Stimulated activated memory B cell treated with anti-CD40 and anti-IgM and Interleukin-4, amounts not matched to agents 10 μg/mL and 1 μg/mL and 100 μg/mL, for 72 hours (primary cell): ENCODE measurements around the gene RTP5.
A peak's percentile ranks its signal among the peaks of the same experiment; 100 is the strongest.

Source experiments
- ATAC-seq: fragments of 150-1000 bp; cut with Tn5 transposase; 2 replicates; pipeline ENCODE4 v1.10.0; 2021
- H3K27ac Mint-ChIP-seq: one replicate; pipeline ENCODE4 v1.8.0; 2022; ENCODE audit warnings: mild to moderate bottlenecking, mixed read lengths
- H3K27me3 Mint-ChIP-seq: one replicate; pipeline ENCODE4 v1.8.0; 2022; ENCODE audit warnings: mixed read lengths
- H3K36me3 Mint-ChIP-seq: one replicate; pipeline ENCODE4 v1.8.0; 2022; ENCODE audit warnings: mixed read lengths
- H3K4me1 Mint-ChIP-seq: one replicate; pipeline ENCODE4 v1.8.0; 2022; ENCODE audit warnings: mixed read lengths
- H3K4me3 Mint-ChIP-seq: one replicate; pipeline ENCODE4 v1.8.0; 2022; ENCODE audit warnings: mild to moderate bottlenecking, moderate library complexity, mixed read lengths
- H3K9me3 Mint-ChIP-seq: one replicate; pipeline ENCODE4 v1.8.0; 2022; ENCODE audit warnings: mixed read lengths

Gene RTP5

DNA sequence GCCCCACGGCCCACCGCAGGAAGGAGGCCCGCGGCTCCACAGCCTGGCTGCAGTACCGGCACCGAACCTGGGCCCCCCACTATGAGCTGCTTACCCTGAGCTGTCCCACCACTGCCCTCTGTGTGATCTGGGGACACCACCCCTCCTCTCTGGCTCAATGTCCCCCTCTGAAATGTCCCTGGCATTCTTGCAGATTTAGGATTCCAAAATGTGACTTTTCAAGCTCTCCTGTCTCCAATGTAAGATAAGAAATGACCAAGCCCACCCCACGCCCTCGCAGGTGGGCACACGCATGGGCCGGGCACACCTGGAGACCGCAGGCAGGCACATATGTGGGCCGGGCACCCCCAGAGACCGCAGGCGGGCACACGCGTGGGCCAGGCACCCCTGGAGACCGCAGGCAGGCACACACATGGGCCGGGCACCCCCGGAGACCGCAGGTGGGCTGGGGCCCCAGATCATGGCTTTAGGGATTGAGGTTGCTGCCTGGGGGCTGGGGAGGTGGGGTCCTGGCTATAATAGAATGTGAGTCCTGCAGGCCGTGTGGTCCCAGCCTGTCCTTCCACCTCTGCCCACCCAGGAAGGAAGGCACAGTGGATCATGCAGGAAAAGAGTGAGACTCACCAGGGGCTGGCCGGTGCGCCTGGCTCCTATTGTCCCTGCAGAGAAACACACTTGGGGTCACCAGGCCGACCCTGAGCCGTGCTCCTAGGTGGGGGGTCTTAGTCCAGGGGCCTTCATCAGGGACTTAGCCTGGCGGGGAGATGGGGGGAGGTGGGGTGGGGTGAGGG is 18.0 kb upstream of the RTP5 start:
- Mint-ChIP-seq H3K9me3 (no peaks in the 10 kb centered on the region), H3K4me3 (no peak overlapping the region), H3K4me1 (peaks cover 10% of the 10 kb centered on the region), H3K27me3 (no peaks in the 10 kb centered on the region), H3K27ac (no peak overlapping the region), H3K36me3 (peaks cover 10% of the 10 kb centered on the region)
- no peak for ATAC-seq

DNA sequence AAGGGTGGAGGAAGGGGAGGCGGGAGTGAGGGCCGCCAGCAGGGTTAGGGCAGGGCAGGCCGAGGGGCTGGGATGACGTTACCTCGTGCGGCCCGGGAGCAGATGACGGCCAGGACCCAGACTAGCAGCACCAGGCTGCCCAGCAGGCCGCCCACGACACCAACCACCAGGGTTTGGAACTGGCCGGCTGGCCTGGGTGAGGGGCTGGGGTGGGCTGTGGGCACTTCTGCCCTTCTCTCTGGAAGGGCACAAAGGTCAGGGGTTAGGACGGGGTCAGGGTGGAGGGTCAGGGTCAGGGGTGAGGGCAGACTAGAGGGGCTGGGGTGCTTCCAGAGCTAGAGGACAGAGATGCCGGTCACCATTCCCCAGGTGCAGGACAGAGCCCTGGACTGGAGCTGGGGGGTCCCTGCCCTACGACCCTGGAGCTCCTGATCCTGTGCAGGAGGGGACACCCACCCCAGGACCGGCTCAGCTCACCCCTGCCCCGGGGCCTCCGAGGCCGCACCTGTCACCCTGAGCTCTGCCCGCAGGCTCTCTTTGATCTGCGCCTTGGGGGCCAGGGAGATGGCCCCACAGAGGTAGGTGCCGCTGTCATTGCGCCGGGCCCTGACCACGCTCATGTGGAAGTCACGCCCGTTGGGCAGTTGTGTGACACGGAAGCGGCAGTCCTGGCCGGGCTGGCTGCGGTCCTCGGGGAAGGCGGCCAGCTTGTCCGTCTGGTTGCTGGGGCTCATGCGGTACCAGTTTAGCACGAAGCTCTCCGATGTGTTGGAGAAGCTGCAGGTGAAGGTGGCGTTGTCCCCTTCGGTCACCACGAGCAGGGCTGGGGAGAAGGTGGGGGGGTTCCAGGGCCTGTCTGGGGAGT is 17.2 kb upstream of the RTP5 start:
- H3K27ac Mint-ChIP-seq = no peak overlapping the region

DNA sequence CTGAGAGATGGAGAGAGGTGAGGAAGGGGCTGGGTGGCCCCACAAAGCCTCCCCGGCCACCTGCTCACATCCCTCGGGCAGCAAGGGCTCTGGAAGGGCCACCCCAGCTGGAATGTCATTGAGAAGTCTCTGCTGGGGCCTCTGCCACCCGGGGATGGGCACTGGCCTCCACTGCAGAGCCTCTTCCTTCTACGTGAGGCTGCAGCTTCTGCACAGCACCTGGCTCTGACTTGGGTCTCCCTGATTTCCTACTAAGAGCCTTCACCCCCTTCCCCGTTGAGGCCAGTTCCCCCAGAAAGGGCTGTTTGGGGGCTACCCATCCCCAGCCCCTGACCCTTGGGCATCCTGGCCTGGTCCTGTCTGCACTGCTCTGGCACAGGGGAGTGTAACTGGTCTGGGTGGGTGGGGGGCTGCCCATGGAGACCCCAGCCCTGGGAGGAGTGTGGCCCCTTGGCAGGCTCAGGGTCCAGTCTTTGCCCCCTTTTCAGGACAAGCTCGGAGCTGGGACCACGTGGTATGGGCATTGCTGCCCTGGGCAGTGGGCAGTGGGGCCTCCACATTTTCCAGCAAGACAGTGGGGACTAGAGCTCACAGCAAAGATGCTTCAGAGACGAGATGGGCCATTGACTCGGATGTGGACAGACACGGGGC is 16.4 kb upstream of the RTP5 start:
- peaks cover 19% of the 10 kb centered on the region for H3K4me1 Mint-ChIP-seq
- H3K9me3 Mint-ChIP-seq = no peaks in the 10 kb centered on the region
- peaks cover 10% of the 10 kb centered on the region for H3K36me3 Mint-ChIP-seq

More for the DNA sequence above, 17.2 kb upstream of the RTP5 start:
- Mint-ChIP-seq H3K27me3 (no peaks in the 10 kb centered on the region), H3K4me3 (no peak overlapping the region), H3K4me1 (peaks cover 15% of the 10 kb centered on the region), H3K36me3 (peaks cover 10% of the 10 kb centered on the region), H3K9me3 (no peaks in the 10 kb centered on the region)
- no peak for ATAC-seq

DNA sequence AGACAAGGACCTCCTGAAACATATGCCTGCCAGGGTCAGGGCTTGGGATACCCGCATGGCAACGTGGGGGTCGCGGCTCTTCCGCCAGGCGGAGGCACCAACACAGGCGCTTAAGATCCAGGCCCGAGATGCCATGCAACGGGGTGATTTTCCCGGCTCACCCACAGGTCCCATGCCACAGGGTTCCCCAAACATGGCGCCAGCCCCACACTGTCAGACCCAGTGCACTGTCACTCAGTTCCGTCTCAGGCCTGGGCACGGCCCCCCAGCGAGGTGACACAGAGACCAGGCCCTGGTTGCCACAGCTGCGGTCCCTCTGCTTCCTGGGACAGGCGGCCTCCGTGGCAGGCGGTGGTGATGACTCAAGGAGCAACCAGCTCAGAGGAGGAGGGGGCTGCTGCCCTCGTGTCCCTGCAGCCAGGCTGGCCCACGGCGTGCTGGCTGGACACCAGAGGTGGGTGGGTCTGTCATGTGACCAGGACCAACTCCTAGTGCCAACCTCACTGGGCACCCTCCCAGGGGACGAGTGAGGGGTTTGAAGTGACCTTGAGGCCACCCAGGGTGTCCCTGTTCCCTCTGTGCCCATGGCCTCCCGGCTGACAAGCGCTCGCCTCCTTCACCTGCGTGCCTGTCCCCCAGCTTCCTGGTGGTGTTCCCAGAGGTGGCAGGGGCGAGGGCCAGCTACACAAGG is 15.7 kb upstream of the RTP5 start:
- Mint-ChIP-seq H3K4me1 (peaks cover 26% of the 10 kb centered on the region), H3K4me3 (no peak overlapping the region), H3K36me3 (peaks cover 10% of the 10 kb centered on the region), H3K9me3 (no peaks in the 10 kb centered on the region), H3K27me3 (no peaks in the 10 kb centered on the region), H3K27ac (no peak overlapping the region)
- ATAC-seq = no peak

More for the DNA sequence above, 16.4 kb upstream of the RTP5 start:
- ATAC-seq = no peak
- no peak overlapping the region for H3K4me3 Mint-ChIP-seq
- H3K27me3 Mint-ChIP-seq = no peaks in the 10 kb centered on the region
- H3K27ac Mint-ChIP-seq = no peak overlapping the region

DNA sequence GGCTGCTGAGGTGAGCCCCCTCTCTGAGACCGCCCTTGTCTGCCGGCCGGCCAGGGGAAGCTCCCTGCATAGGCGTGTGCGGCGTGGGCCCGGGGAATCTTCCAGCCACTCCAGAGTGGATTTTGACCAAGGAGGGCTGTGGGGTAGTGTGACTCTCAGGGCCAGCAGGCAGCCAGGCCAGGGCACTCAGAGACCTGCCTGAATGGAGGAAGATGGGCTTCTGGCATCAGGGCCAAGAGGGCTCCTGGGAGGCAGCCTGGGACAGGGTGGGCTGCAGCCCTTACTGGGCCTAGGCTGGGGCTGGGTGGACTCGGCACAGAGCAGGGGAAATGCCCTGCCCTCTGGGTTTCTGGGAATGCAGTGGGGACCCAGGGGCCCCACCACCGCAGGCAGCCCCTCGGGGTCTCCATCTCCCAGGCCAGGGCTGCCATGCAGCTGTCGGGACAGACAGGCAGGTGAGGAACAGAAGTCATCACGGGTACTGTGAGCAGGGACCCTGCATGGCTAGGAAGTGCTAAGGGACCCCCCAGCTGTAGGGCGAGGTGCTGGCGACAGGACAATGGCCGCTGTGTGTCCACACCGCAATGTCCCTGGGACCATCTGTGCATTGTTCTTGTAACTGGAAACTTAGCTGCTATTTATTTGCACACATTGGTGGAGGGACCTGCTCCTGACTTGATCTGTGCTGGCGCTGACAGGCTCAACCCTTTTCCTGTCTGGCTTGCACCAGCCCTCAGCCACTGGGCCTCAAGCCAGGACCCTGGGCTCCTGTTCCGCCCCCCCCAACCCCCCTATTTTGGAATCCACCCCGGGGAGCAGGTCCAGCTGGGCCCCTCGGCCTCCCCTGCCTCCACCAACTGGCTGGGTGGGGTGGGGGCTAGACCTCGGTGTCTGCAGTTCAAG is 14.9 kb upstream of the RTP5 start:
- ATAC-seq = no peak
- Mint-ChIP-seq H3K27me3 (no peaks in the 10 kb centered on the region), H3K27ac (no peak overlapping the region), H3K36me3 (peaks cover 10% of the 10 kb centered on the region), H3K4me1 (peaks cover 30% of the 10 kb centered on the region), H3K4me3 (no peak overlapping the region), H3K9me3 (no peaks in the 10 kb centered on the region)

DNA sequence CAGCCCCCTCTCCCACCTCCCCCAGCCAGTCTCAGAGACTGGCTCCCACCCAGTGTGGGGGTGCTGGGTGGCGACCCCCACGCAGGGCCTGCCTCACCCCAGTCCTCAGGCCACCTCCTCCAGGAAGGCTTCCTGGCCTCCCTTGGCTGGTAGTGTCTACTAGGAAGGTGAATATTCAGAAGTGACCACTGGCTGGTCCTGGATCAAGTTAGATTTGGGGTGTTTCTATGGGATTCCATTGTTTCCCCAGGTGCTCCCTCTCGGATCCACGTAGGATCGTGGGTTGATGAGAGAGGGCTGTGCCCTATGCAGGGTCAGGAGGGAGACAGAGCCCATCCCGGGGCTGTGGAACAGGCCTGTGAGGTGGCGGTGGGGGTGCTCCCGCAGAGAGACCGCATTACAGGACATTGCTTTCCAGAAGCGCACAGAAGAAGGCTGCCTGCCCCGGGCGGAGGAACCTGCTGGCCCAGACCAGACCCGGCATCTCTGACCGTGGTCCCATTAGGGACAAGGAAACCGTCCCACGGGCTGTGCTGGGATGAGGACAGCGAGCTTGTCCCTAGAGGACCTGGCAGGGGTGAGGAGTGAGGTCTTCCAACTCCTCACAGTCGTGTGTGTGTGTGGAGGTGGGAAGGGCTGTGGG is 14.2 kb upstream of the RTP5 start:
- peaks cover 10% of the 10 kb centered on the region for H3K36me3 Mint-ChIP-seq
- H3K9me3 Mint-ChIP-seq = no peaks in the 10 kb centered on the region
- H3K4me3 Mint-ChIP-seq = no peak overlapping the region
- H3K4me1 Mint-ChIP-seq = peaks cover 37% of the 10 kb centered on the region
- H3K27me3 Mint-ChIP-seq = no peaks in the 10 kb centered on the region
- peak overlapping the region; percentile 57 for H3K27ac Mint-ChIP-seq
- ATAC-seq = no peak

DNA sequence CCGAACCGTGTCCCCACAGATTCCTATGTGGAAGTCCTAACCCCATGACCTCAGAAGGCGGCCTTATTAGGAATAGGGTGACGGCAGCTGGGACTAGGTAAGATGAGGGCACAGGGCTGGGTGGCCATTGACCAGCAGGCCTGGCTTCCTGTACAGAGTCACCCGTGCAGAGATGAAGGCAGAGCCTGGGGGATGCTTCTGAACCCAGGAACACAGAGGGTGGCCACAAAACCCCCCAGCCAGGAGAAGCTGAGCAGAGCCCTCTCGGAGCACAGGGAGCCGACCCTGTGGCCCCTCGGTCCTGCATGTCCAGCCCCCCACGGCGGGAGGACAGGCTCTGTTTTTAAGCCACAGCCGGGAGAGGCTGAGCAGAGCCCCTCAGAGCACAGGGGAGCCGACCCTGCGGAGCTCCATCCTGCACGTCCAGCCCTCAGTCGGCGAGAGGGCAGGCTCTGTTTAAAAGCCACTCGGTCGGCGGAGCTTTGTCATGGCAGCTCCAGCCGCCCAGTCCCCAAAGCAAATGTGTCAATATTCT is 13.6 kb upstream of the RTP5 start:
- peaks cover 10% of the 10 kb centered on the region for H3K36me3 Mint-ChIP-seq
- H3K4me1 Mint-ChIP-seq = peaks cover 43% of the 10 kb centered on the region
- no peaks in the 10 kb centered on the region for H3K27me3 Mint-ChIP-seq
- H3K9me3 Mint-ChIP-seq = no peaks in the 10 kb centered on the region
- no peak overlapping the region for H3K4me3 Mint-ChIP-seq
- ATAC-seq = no peak
- H3K27ac Mint-ChIP-seq = peak overlapping the region; percentile 57

DNA sequence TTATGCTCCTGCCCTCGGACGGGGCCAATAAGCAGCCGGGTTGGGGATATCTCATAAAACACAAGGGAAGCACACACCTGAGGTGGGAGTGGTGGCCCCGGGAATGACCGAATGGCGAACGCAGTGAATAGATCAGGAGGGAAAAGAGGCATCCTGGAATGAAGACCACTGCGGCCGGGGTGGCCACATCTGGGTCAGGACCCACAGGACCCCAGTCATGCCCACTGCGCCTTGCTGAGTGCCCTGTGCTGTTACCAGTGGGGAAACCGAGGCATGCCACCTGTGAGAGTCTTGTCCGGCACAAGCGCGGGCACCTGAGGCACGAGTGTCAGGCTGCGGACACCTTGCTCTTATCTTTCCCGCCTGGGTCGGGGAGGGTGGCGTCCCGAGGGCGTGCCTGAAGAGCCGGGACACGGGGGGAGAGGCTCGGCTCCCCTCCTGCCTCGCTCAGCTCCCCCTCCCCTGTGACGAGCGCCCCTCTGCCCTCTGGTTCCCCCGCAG is 12.4 kb upstream of the RTP5 start:
- peaks cover 8% of the 10 kb centered on the region for H3K36me3 Mint-ChIP-seq

DNA sequence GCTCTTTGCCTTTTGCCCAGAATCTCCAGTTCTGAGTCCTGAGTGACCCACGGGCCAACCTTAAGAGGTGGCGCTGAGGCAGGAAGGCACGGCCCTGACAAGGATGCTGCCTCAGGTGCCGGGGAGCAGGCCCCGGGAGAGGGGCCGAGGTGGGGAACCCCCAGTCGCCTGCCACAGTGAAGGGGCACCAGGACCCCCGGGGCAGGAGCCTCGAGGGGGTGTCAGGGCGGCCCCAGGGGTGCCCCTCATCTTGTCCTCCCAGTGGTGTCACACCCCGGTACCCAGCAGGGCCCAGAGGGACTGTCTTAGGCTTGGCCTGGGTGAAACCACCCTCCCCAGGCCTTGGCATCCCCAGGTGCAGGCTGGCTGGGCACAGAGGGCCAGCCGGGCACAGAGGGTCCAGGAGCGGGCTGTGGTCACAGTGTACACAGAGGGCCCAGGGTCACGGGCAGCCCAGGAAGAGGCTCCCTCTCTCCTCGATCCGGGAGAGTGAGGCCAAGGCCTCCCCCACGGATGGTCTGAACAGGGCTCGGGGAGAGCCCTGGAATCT is 11.9 kb upstream of the RTP5 start:
- no peak for ATAC-seq

More for the DNA sequence above, 12.4 kb upstream of the RTP5 start:
- Mint-ChIP-seq H3K4me3 (peak overlapping the region; percentile 62), H3K4me1 (peaks cover 54% of the 10 kb centered on the region), H3K9me3 (peaks cover 8% of the 10 kb centered on the region), H3K27ac (peak overlapping the region; percentile 57), H3K27me3 (peaks cover 11% of the 10 kb centered on the region)
- ATAC-seq = no peak

DNA sequence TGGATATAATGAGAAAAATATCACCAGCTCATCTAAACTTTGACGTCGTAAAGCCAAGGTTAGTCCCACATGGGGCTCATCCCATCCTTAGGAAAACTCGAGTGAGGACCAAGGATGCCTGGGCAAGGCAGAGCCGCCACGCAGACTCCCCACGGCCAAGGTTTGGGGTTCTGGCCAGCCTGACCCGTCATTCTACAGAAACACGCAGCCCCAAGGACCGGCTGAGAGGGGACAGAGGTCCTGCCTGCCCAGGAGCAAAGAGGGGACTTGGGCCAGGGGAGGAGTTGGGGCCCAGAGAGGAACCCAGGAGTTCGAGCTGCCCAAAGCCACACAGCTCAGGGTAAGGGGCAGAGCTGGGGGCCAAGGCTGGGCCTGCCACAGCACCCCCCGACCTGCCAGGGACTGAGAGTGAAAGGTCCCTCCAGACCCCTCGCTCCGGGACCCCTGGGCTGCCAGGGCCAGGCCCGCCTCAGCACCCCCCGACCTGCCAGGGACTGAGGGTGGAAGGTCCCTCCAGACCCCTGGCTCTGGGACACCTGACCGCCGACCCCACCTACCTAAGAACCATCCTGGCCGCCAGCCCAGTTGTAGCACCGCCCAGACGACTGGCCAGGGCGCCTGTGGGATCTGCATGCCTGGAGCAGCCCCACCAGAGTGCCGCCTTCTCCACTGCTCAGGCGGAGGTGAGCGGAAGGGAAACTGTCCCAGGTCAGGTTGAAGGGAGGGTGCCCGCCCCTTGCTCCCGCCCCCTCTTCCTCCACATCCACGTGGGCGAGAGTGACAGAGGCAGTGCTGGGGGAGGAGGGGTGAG is 11.1 kb upstream of the RTP5 start, which contains the start of gene PDCD1:
PDCD1 (minus strand) TSS at position 689 of the 811 bp plus-strand sequence; CDS start at position 633, 56 bp downstream.
- Mint-ChIP-seq H3K36me3 (peaks cover 9% of the 10 kb centered on the region), H3K9me3 (peaks cover 8% of the 10 kb centered on the region), H3K27me3 (peaks cover 15% of the 10 kb centered on the region), H3K27ac (peak within 1 kb of the TSS; percentile 93), H3K4me3 (peak within 1 kb of the TSS; percentile 79), H3K4me1 (peaks cover 63% of the 10 kb centered on the region)
- ATAC-seq = peak; percentile 62

More for the DNA sequence above, 11.9 kb upstream of the RTP5 start:
- Mint-ChIP-seq H3K4me3 (peak overlapping the region; percentile 79), H3K4me1 (peaks cover 58% of the 10 kb centered on the region), H3K27ac (peak overlapping the region; percentile 93), H3K27me3 (peaks cover 15% of the 10 kb centered on the region), H3K9me3 (peaks cover 8% of the 10 kb centered on the region), H3K36me3 (peaks cover 9% of the 10 kb centered on the region)

DNA sequence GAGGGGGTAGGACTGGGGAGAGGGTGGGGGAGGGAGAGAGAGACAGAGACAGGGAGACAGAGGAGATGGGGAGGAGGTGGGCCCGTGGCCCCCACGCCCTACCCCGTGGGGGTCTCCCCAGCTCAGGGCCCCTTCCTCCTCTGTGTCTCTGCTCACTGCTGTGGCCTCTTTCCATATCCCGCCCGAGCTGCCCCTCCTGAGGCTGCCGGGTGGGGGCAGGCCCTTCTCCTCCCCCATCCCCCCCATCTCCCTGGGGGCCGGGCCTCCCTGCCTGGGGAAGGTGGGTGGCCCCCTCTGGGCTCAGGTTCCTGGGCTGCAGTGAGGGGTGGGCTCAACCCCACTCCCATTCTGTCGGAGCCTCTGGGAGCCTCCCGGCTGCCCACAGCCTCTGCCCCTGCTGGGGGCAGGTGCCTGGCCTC is 10.5 kb upstream of the RTP5 start:
- peak; percentile 48 for ATAC-seq
- peak overlapping the region; percentile 93 for H3K27ac Mint-ChIP-seq
- H3K4me3 Mint-ChIP-seq = peak overlapping the region; percentile 79
- peaks cover 9% of the 10 kb centered on the region for H3K9me3 Mint-ChIP-seq
- H3K4me1 Mint-ChIP-seq = peaks cover 68% of the 10 kb centered on the region
- H3K27me3 Mint-ChIP-seq = peaks cover 19% of the 10 kb centered on the region
- H3K36me3 Mint-ChIP-seq = peaks cover 10% of the 10 kb centered on the region

DNA sequence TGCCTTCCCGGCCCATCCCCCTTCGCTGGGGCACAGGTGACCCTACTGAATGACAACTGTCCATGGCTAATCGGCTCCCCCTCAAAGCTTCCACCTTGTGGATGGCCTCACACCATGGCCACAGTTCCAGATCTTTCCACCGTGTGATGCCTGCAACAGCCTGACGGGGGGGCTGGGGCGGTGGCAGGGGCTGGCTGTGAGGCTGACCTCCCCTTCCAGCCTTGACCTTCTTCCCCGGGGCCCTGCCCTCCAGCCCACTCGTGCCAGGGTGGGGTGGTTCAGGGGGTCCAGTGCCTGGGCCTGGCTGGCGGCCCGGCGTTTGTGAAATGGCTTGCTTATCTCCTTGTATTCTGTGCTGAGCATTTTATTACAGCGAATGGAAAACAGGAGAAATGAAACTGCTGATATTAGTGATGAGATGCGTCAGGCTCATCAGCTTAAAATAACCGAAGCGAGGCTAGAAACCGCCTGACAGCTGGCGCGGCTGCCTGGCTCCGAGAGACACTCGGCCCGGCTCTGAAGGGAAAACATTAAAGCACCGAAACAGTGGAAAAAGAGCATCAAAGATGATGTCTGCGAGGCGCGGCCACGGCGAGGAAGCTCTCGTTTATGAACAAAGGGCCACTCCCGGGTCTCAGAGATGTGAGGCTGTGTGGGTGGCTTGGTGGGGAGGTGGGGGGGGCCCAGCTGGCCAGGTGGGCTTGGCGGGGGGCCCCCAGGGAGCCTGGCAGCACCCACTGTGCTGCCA is 9.9 kb upstream of the RTP5 start:
- Mint-ChIP-seq H3K27me3 (peaks cover 24% of the 10 kb centered on the region), H3K4me1 (peaks cover 74% of the 10 kb centered on the region), H3K9me3 (peaks cover 13% of the 10 kb centered on the region), H3K27ac (peak overlapping the region; percentile 93), H3K36me3 (peaks cover 15% of the 10 kb centered on the region), H3K4me3 (peak overlapping the region; percentile 74)
- ATAC-seq = peak; percentile 79
